ENCODE results near the gene CACNB4. TPM values are rescaled to one million over a fixed set of nuclear protein-coding genes. Genes with fewer than 3 reads are reported as not detected.
A peak's percentile ranks its signal among the peaks of the same experiment; 100 is the strongest.
"Not testable (repeated sequence)": the region's sequence is repeated elsewhere in the genome, so short reads cannot be mapped to it uniquely, and the experiment has no call there.

CACNB4 gene
- total RNA-seq, 1 donor from 2014 or later: 7.8 TPM

GRCh38 chr2:152090726-152091125 is 8.1 kb downstream of the CACNB4 start:
- not testable (repeated sequence) for H3K27me3 ChIP-seq (ENCODE audit: control insufficient read depth in 3 of 3, insufficient read depth in 3 of 3, low read length in 3 of 3); H3K9me3 ChIP-seq (ENCODE audit: control insufficient read depth in 3 of 3, low read length in 3 of 3); H3K4me3 ChIP-seq (ENCODE audit: low read length in 3 of 3); H3K27ac ChIP-seq (ENCODE audit: low read depth, low read length); H3K9ac ChIP-seq (ENCODE audit: low read depth in 1 of 3, low read length in 3 of 3); H3K36me3 ChIP-seq (ENCODE audit: control insufficient read depth in 3 of 3, insufficient read depth in 3 of 3, low read length in 3 of 3); H3K4me1 ChIP-seq (ENCODE audit: control insufficient read depth in 3 of 3, insufficient read depth in 3 of 3, low read length in 3 of 3)

DNA sequence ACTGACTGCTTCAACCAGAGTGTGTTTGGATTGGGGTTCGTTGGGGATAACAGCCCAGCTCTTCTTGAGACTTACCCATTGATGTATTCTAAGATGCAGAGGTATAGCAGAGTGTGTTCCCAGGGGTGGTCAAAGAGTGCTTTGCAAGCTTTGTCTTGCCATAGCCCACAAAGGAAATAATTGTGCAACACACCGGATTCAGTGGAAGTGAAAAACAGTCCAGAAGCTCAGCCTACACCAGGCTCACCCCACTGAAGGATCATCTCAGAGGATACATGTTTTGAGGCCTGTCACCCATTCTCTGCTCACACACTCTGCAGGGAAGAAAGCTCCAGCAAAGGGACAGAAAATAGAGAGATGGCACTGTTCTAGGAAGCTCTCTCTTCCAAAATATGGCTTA is 9.6 kb downstream of the CACNB4 start:
- no peaks in the 10 kb centered on the region for H3K9me3 ChIP-seq (ENCODE audit: control insufficient read depth in 3 of 3, low read length in 3 of 3)
- H3K9ac ChIP-seq (ENCODE audit: low read depth in 1 of 3, low read length in 3 of 3): no peak overlapping the region
- H3K27me3 ChIP-seq (ENCODE audit: control insufficient read depth in 3 of 3, insufficient read depth in 3 of 3, low read length in 3 of 3): no peaks in the 10 kb centered on the region
- no peaks in the 10 kb centered on the region for H3K36me3 ChIP-seq (ENCODE audit: control insufficient read depth in 3 of 3, insufficient read depth in 3 of 3, low read length in 3 of 3)
- no peak overlapping the region for H3K27ac ChIP-seq (ENCODE audit: low read depth, low read length)
- no peaks in the 10 kb centered on the region for H3K4me1 ChIP-seq (ENCODE audit: control insufficient read depth in 3 of 3, insufficient read depth in 3 of 3, low read length in 3 of 3)
- no peak overlapping the region for H3K4me3 ChIP-seq (ENCODE audit: low read length in 3 of 3)

DNA sequence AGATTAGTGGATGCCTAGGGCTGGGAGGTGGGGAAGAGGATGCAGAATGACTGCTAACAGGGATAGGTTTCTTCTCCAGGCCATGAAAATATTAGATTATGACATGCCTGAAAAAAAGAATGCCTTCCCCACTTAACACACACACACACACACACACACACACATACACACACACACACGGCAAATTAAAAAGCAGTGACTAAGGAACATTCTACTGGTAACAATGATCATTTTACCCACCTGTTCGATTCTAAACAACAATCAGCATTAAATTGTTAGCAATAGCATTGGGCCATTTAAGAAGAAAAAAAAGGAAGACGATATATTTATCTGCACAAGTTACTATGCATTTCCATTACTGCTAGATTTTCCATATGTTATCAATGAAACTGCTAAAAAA is 10.8 kb downstream of the CACNB4 start:
- H3K9ac ChIP-seq (ENCODE audit: low read depth in 1 of 3, low read length in 3 of 3): no peak overlapping the region
- H3K27ac ChIP-seq (ENCODE audit: low read depth, low read length): no peak overlapping the region
- H3K27me3 ChIP-seq (ENCODE audit: control insufficient read depth in 3 of 3, insufficient read depth in 3 of 3, low read length in 3 of 3): no peaks in the 10 kb centered on the region
- H3K4me3 ChIP-seq (ENCODE audit: low read length in 3 of 3): no peak overlapping the region
- H3K9me3 ChIP-seq (ENCODE audit: control insufficient read depth in 3 of 3, low read length in 3 of 3): no peaks in the 10 kb centered on the region
- H3K4me1 ChIP-seq (ENCODE audit: control insufficient read depth in 3 of 3, insufficient read depth in 3 of 3, low read length in 3 of 3): no peaks in the 10 kb centered on the region
- no peaks in the 10 kb centered on the region for H3K36me3 ChIP-seq (ENCODE audit: control insufficient read depth in 3 of 3, insufficient read depth in 3 of 3, low read length in 3 of 3)

DNA sequence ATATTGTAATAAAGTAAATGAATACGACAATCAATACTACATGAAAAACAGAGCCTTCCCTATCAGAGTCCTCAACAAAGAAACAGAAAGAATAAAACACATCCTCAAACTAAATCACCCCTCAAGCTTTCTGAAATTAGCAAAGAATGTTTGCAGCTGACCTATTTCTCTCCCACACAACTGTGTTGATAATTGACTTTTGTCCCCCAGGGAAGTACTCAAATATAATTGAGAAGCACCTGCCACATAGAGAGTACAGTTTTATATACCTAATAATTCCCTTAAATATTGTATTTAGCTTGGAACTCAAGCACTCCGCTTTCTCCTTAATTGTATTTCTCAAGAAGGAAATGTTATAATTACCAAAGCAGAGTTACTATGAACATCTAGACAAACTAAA is 12.6 kb downstream of the CACNB4 start:
- H3K9ac ChIP-seq (ENCODE audit: low read depth in 1 of 3, low read length in 3 of 3): no peak overlapping the region
- no peaks in the 10 kb centered on the region for H3K27me3 ChIP-seq (ENCODE audit: control insufficient read depth in 3 of 3, insufficient read depth in 3 of 3, low read length in 3 of 3)
- H3K27ac ChIP-seq (ENCODE audit: low read depth, low read length): no peak overlapping the region
- no peaks in the 10 kb centered on the region for H3K4me1 ChIP-seq (ENCODE audit: control insufficient read depth in 3 of 3, insufficient read depth in 3 of 3, low read length in 3 of 3)
- no peaks in the 10 kb centered on the region for H3K36me3 ChIP-seq (ENCODE audit: control insufficient read depth in 3 of 3, insufficient read depth in 3 of 3, low read length in 3 of 3)
- no peaks in the 10 kb centered on the region for H3K9me3 ChIP-seq (ENCODE audit: control insufficient read depth in 3 of 3, low read length in 3 of 3)
- no peak overlapping the region for H3K4me3 ChIP-seq (ENCODE audit: low read length in 3 of 3)

GRCh38 chr2:152084076-152084475 is 14.8 kb downstream of the CACNB4 start:
- Histone ChIP-seq H3K4me3 (ENCODE audit: low read length in 3 of 3) (no peak overlapping the region), H3K9ac (ENCODE audit: low read depth in 1 of 3, low read length in 3 of 3) (no peak overlapping the region), H3K27ac (ENCODE audit: low read depth, low read length) (no peak overlapping the region), H3K27me3 (ENCODE audit: control insufficient read depth in 3 of 3, insufficient read depth in 3 of 3, low read length in 3 of 3) (no peaks in the 10 kb centered on the region), H3K36me3 (ENCODE audit: control insufficient read depth in 3 of 3, insufficient read depth in 3 of 3, low read length in 3 of 3) (no peaks in the 10 kb centered on the region), H3K9me3 (ENCODE audit: control insufficient read depth in 3 of 3, low read length in 3 of 3) (no peaks in the 10 kb centered on the region), H3K4me1 (ENCODE audit: control insufficient read depth in 3 of 3, insufficient read depth in 3 of 3, low read length in 3 of 3) (no peaks in the 10 kb centered on the region)

DNA sequence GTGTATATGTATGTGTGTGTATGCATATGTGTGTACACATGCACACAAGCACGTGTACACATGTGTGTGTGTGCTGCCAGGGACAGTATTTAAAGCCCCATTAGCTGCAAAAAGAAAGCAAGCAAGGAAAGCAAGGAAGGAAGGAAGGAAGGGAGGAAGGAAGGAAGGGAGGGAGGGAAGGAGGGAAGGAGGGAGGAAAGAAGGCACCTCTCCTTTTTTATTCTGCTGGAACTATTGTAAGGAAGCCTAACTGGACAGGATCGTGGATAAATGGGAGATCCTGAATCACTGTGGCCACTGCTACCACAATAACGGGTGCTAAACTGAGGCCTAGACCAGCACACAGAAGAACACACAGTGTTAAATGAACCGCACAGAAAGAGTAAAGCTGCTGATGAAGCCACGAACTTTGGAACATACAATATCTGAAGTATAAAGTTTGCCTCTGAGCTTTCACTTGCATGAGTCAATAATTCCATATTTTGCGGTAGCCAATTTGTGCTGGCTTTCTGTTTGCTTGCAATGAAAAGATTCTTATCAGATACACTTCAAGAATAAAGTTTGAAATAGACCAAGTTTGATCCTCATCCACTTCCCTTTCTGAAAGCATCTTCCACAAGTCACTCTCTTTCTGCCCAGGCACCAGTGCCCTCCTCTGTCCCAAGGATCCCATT is 15.5 kb downstream of the CACNB4 start:
- H3K27ac ChIP-seq (ENCODE audit: low read depth, low read length): no peak overlapping the region
- no peak overlapping the region for H3K4me3 ChIP-seq (ENCODE audit: low read length in 3 of 3)
- H3K9ac ChIP-seq (ENCODE audit: low read depth in 1 of 3, low read length in 3 of 3): no peak overlapping the region
- no peaks in the 10 kb centered on the region for H3K36me3 ChIP-seq (ENCODE audit: control insufficient read depth in 3 of 3, insufficient read depth in 3 of 3, low read length in 3 of 3)
- H3K27me3 ChIP-seq (ENCODE audit: control insufficient read depth in 3 of 3, insufficient read depth in 3 of 3, low read length in 3 of 3): no peaks in the 10 kb centered on the region
- no peaks in the 10 kb centered on the region for H3K4me1 ChIP-seq (ENCODE audit: control insufficient read depth in 3 of 3, insufficient read depth in 3 of 3, low read length in 3 of 3)
- H3K9me3 ChIP-seq (ENCODE audit: control insufficient read depth in 3 of 3, low read length in 3 of 3): no peaks in the 10 kb centered on the region

DNA sequence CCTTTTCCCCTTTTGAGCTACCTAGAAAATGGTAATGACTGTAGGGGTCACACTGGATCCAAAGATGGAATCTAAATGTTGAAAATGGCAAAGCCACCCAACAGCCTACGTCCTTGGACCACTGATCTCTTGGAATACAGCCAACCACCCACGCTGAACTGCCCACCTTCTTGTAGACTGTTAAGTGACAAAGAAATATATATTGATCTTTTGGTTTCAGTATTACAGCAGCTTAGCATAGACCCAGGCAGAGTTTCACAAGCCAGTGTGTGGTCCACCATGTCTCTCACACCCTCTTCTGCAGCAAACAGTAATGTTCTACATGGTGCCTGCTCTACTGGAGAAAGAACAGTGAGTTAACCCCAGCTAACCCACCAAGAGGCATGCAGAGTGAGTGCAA is 20.2 kb downstream of the CACNB4 start:
- no peaks in the 10 kb centered on the region for H3K27me3 ChIP-seq (ENCODE audit: control insufficient read depth in 3 of 3, insufficient read depth in 3 of 3, low read length in 3 of 3)
- peaks cover 0 to 3% (median 2%) of the 10 kb centered on the region in 3 donors for H3K4me1 ChIP-seq (ENCODE audit: control insufficient read depth in 3 of 3, insufficient read depth in 3 of 3, low read length in 3 of 3)
- H3K9me3 ChIP-seq (ENCODE audit: control insufficient read depth in 3 of 3, low read length in 3 of 3): no peaks in the 10 kb centered on the region
- no peak overlapping the region for H3K9ac ChIP-seq (ENCODE audit: low read depth in 1 of 3, low read length in 3 of 3)
- no peaks in the 10 kb centered on the region for H3K36me3 ChIP-seq (ENCODE audit: control insufficient read depth in 3 of 3, insufficient read depth in 3 of 3, low read length in 3 of 3)
- H3K27ac ChIP-seq (ENCODE audit: low read depth, low read length): no peak overlapping the region
- no peak overlapping the region for H3K4me3 ChIP-seq (ENCODE audit: low read length in 3 of 3)

- peaks cover 0 to 3% (median 2%) of the 10 kb centered on the region in 3 donors for H3K4me1 ChIP-seq (ENCODE audit: control insufficient read depth in 3 of 3, insufficient read depth in 3 of 3, low read length in 3 of 3)
- H3K9me3 ChIP-seq (ENCODE audit: control insufficient read depth in 3 of 3, low read length in 3 of 3): no peaks in the 10 kb centered on the region
- H3K9ac ChIP-seq (ENCODE audit: low read depth in 1 of 3, low read length in 3 of 3): no peak overlapping the region
- H3K36me3 ChIP-seq (ENCODE audit: control insufficient read depth in 3 of 3, insufficient read depth in 3 of 3, low read length in 3 of 3): no peaks in the 10 kb centered on the region
- no peak overlapping the region for H3K27ac ChIP-seq (ENCODE audit: low read depth, low read length)
- no peak overlapping the region for H3K4me3 ChIP-seq (ENCODE audit: low read length in 3 of 3)
- no peaks in the 10 kb centered on the region for H3K27me3 ChIP-seq (ENCODE audit: control insufficient read depth in 3 of 3, insufficient read depth in 3 of 3, low read length in 3 of 3)
These were observed 20.8 kb downstream of the CACNB4 start for GRCh38 chr2:152078023-152078422.

- Histone ChIP-seq H3K36me3 (ENCODE audit: control insufficient read depth in 3 of 3, insufficient read depth in 3 of 3, low read length in 3 of 3) (no peaks in the 10 kb centered on the region), H3K9ac (ENCODE audit: low read depth in 1 of 3, low read length in 3 of 3) (peak overlapping the region in 1 of 3 donors; percentile 68), H3K27me3 (ENCODE audit: control insufficient read depth in 3 of 3, insufficient read depth in 3 of 3, low read length in 3 of 3) (no peaks in the 10 kb centered on the region), H3K9me3 (ENCODE audit: control insufficient read depth in 3 of 3, low read length in 3 of 3) (no peaks in the 10 kb centered on the region), H3K27ac (ENCODE audit: low read depth, low read length) (no peak overlapping the region), H3K4me1 (ENCODE audit: control insufficient read depth in 3 of 3, insufficient read depth in 3 of 3, low read length in 3 of 3) (peaks cover 0 to 3% (median 2%) of the 10 kb centered on the region in 3 donors), H3K4me3 (ENCODE audit: low read length in 3 of 3) (no peak overlapping the region)
These were observed 23.3 kb downstream of the CACNB4 start for GRCh38 chr2:152075461-152076050.

GRCh38 chr2:152072011-152072410 is 26.8 kb downstream of the CACNB4 start:
- H3K36me3 ChIP-seq (ENCODE audit: control insufficient read depth in 3 of 3, insufficient read depth in 3 of 3, low read length in 3 of 3): no peaks in the 10 kb centered on the region
- no peaks in the 10 kb centered on the region for H3K9me3 ChIP-seq (ENCODE audit: control insufficient read depth in 3 of 3, low read length in 3 of 3)
- H3K9ac ChIP-seq (ENCODE audit: low read depth in 1 of 3, low read length in 3 of 3): no peak overlapping the region
- no peak overlapping the region for H3K27ac ChIP-seq (ENCODE audit: low read depth, low read length)
- no peak overlapping the region for H3K4me3 ChIP-seq (ENCODE audit: low read length in 3 of 3)
- no peaks in the 10 kb centered on the region for H3K27me3 ChIP-seq (ENCODE audit: control insufficient read depth in 3 of 3, insufficient read depth in 3 of 3, low read length in 3 of 3)
- peaks cover 0 to 3% (median 2%) of the 10 kb centered on the region in 3 donors for H3K4me1 ChIP-seq (ENCODE audit: control insufficient read depth in 3 of 3, insufficient read depth in 3 of 3, low read length in 3 of 3)

All from skeletal muscle tissue (tissue), 4 donors.